GM12878 (cell line): ENCODE data around the gene GRAMD1A. TPM values are rescaled to one million over a fixed set of nuclear protein-coding genes. Genes with fewer than 3 reads are reported as not detected.

Experiments
- ATAC-seq: fragments of 200-7000 bp; cut with Tn5 transposase; 3 replicates; pipeline ENCODE4 v1.9.1; 2020; ENCODE audit warnings: mild to moderate bottlenecking, moderate library complexity
- BruUV-seq: library from RNA; stranded (reverse); fragments of 400-500 nt; replicated peaks from 2 replicates; lab custom pipeline; 2021; lab: Mats Ljungman, UMichigan
- CTCF ChIA-PET: fragments of 300-600 bp; sonication (Branson Sonifier 250); formaldehyde crosslinking; extraction: SDS; loops from one replicate; lab custom pipeline; 2021; ENCODE audit warnings: inconsistent platforms; lab: Yijun Ruan, JAX
- POLR2A ChIA-PET: fragments of 350-600 bp; formaldehyde crosslinking; extraction: SDS; loops from one replicate; lab custom pipeline; 2021; ENCODE audit warnings: inconsistent platforms; lab: Charles Lee
- RAD21 ChIA-PET: fragments of 300-600 bp; sonication (Branson Sonifier 250); formaldehyde crosslinking; loops from one replicate; lab custom pipeline; 2023; ENCODE audit warnings: antibody characterized with exemption; ENCODE audit not compliant: unreplicated experiment; lab: Charles Lee
- SMC1A ChIA-PET: fragments of 300-600 bp; sonication (Branson Sonifier 250); formaldehyde crosslinking; loops from one replicate; lab custom pipeline; 2023; ENCODE audit not compliant: unreplicated experiment, uncharacterized antibody; lab: Charles Lee
- DNase-seq: peaks from one replicate; pipeline ENCODE4 v3.0.0-alpha.2; 2011; ENCODE audit warnings: low read depth, low spot score
- FAIRE-seq: peaks from 3 replicates; lab custom pipeline; 2011; peaks lifted over from hg19 to GRCh38; lab: Jason Lieb, UNC
- H2AFZ ChIP-seq: 2 replicates; pipeline ENCODE4 v1.6.0; 2011; ENCODE audit warnings: low read depth, low read length, control low read depth; ENCODE audit not compliant: control insufficient read depth
- H3K27ac ChIP-seq: 2 replicates; pipeline ENCODE4 v1.5.1; 2011; ENCODE audit warnings: control low read depth; ENCODE audit not compliant: control insufficient read depth, insufficient read depth
- H3K27me3 ChIP-seq, 2 experiments: replicated peaks in 1 of 2; 2 replicates each; pipeline versions ENCODE4 v1.6.0 to v1.6.1; 2011; ENCODE audit warnings: low read length in 1 of 2; ENCODE audit not compliant: control insufficient read depth in 2 of 2, insufficient read depth in 2 of 2
- H3K36me3 ChIP-seq, 2 experiments: 2 replicates each; pipeline ENCODE4 v1.5.1; 2011; ENCODE audit warnings: low read length in 1 of 2; ENCODE audit not compliant: control insufficient read depth in 2 of 2, insufficient read depth in 2 of 2
- H3K4me1 ChIP-seq: 2 replicates; pipeline ENCODE4 v1.6.1; 2011; ENCODE audit warnings: mild to moderate bottlenecking, low read length, moderate library complexity, mixed read lengths; ENCODE audit not compliant: control insufficient read depth, insufficient read depth
- H3K4me2 ChIP-seq: 2 replicates; pipeline ENCODE4 v1.6.0; 2011; ENCODE audit warnings: control low read depth; ENCODE audit not compliant: control insufficient read depth, insufficient read depth
- H3K4me3 ChIP-seq: fragments of 200-600 bp; sonication (generic); 2 replicates; pipeline ENCODE4 v1.5.1; 2016
- H3K79me2 ChIP-seq: 2 replicates; pipeline ENCODE4 v1.6.0; 2011; ENCODE audit warnings: low read length; ENCODE audit not compliant: control insufficient read depth, insufficient read depth
- H3K9ac ChIP-seq: 2 replicates; pipeline ENCODE4 v1.8.0; 2011; ENCODE audit warnings: low read length, control low read depth, mixed read lengths; ENCODE audit not compliant: control insufficient read depth, insufficient read depth
- H3K9me3 ChIP-seq: replicated peaks from 3 replicates; pipeline ENCODE4 v1.5.1; 2011; ENCODE audit warnings: mild to moderate bottlenecking, low read length; ENCODE audit not compliant: control insufficient read depth, insufficient read depth
- H4K20me1 ChIP-seq: 2 replicates; pipeline ENCODE4 v1.6.0; 2011; ENCODE audit not compliant: control insufficient read depth, insufficient read depth
- NFIC ChIP-seq: IDR thresholded peaks from 2 replicates; pipeline ENCODE4 v1.6.1; 2012; ENCODE audit warnings: low read depth, mild to moderate bottlenecking, inconsistent platforms, low read length, moderate library complexity
- POU2F2 ChIP-seq: IDR thresholded peaks from 3 replicates; pipeline ENCODE4 v1.6.1; 2011; ENCODE audit warnings: low read depth, mild to moderate bottlenecking, low read length, borderline replicate concordance
- SIX5 ChIP-seq: IDR thresholded peaks from 2 replicates; pipeline ENCODE4 v1.6.1; 2011; ENCODE audit warnings: mild to moderate bottlenecking, low read depth, low read length, moderate library complexity; ENCODE audit not compliant: severe bottlenecking
- ZZZ3 ChIP-seq: IDR thresholded peaks from 2 replicates; pipeline ENCODE4 v1.6.1; 2011; ENCODE audit warnings: low read depth; ENCODE audit not compliant: control insufficient read depth, insufficient read length
- WGBS: methylation state at CpG from one replicate; pipeline ENCODE4 v1.1.6; 2016; ENCODE audit warnings: low lambda C conversion rate; ENCODE audit not compliant: insufficient replicate concordance, insufficient coverage; ENCODE audit errors: missing lambda C conversion rate; 5-methylcytosine and 5-hydroxymethylcytosine counted together
- in situ Hi-C: fragments of 300-500 bp; cut with MboI; formaldehyde crosslinking; loops from 9 replicates; pipeline ENCODE4 v1.14.3; 2018; ENCODE audit warnings: mixed read lengths
- intact Hi-C: fragments of 100-400 bp; cut with micrococcal nuclease; formaldehyde crosslinking; loops from one replicate; pipeline ENCODE4 v1.14.2; 2022; ENCODE audit not compliant: unreplicated experiment
- polyA plus RNA-seq, 11 experiments: library from polyadenylated mRNA; depleted of rRNA in 4 of 11; unstranded in 6 of 11; stranded (reverse) in 5 of 11; fragments of >200 nt; fragmentation: Nextera tagmentation in 4 of 11; fragmentation: Illumina TruSeq in 1 of 11; extraction: Ambion mirVana in 4 of 11; extraction: Trizol in 1 of 11; gene quantifications; 1 replicate in 1 of 11; 2 replicates in 10 of 11; pipeline versions ENCODE4 v1.2.1 to v1.2.3, GENCODE V29; 2011 to 2016; ENCODE audit warnings: inconsistent platforms in 2 of 11, missing spikeins in 2 of 11, low read depth in 1 of 11
- total RNA-seq, 4 experiments: library from RNA; depleted of rRNA in 3 of 4; stranded (reverse); fragments of >200 nt in 3 of 4; fragmentation: Illumina TruSeq in 1 of 4; extraction: Trizol in 1 of 4; gene quantifications; 2 replicates each; pipeline versions ENCODE4 v1.2.1 to v1.2.3, GENCODE V29; 2013 to 2021
- TF ChIP-seq, protein P1 (sequence below): fragments of 450-650 bp; IDR thresholded peaks from 2 replicates; pipeline ENCODE4 v1.6.1; 2017; ENCODE audit warnings: mild to moderate bottlenecking, moderate library complexity
- TF ChIP-seq, protein P2 (sequence below): IDR thresholded peaks from 2 replicates; pipeline ENCODE4 v1.6.1; 2012; ENCODE audit warnings: low read depth, low read length, improper control_type of control experiment
- TF ChIP-seq, protein P3 (sequence below): fragments of 450-650 bp; IDR thresholded peaks from 2 replicates; pipeline ENCODE4 v1.6.1; 2017; ENCODE audit warnings: antibody characterized with exemption, mild to moderate bottlenecking, moderate library complexity

Gene GRAMD1A
- total and polyA plus RNA-seq, 10 of the 15 experiments (the other 5 are each of a cell fraction or from before 2014, with no cell fraction given): 0.79 to 73.6 (median 35.3) TPM

DNA sequence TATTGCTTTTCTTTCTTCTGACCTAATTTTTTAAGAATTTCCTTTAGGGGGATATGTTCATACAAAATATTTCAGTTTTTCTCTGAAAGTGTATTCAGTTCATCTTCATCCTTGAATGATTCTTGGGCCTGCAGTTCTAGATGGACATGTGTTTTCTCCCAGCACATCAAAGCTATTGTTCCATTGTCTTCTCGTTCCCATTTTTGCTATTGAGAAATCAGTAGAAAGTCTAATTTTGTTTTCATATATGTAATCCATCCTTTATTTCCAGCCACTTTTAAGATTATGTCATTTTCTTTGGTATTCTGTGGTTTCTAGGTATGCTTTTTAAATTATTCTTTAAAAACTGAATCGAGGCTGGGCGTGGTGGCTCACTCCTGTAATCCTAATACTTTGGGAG is 15.8 kb upstream of the GRAMD1A start:
- ChIA-PET CTCF (interaction anchor here (0.8 to 1.3 kb wide), 3 partner anchors 11 to 60 kb away, joined by 3 to 5 read pairs (median 4); no protein-coding TSS in a partner anchor), POLR2A (no interaction called here), SMC1A (interaction anchor here (0.6 to 1.4 kb wide), 3 partner anchors 17 to 28 kb away, joined by 3 to 5 read pairs (median 4); no protein-coding TSS in a partner anchor), RAD21 (no interaction called here)
- FAIRE-seq: no peak
- DNase-seq: no peak
- H3K4me3 ChIP-seq: no peak overlapping the region
- H3K79me2 ChIP-seq: no peaks in the 10 kb centered on the region
- TF ChIP-seq, protein P1, sequence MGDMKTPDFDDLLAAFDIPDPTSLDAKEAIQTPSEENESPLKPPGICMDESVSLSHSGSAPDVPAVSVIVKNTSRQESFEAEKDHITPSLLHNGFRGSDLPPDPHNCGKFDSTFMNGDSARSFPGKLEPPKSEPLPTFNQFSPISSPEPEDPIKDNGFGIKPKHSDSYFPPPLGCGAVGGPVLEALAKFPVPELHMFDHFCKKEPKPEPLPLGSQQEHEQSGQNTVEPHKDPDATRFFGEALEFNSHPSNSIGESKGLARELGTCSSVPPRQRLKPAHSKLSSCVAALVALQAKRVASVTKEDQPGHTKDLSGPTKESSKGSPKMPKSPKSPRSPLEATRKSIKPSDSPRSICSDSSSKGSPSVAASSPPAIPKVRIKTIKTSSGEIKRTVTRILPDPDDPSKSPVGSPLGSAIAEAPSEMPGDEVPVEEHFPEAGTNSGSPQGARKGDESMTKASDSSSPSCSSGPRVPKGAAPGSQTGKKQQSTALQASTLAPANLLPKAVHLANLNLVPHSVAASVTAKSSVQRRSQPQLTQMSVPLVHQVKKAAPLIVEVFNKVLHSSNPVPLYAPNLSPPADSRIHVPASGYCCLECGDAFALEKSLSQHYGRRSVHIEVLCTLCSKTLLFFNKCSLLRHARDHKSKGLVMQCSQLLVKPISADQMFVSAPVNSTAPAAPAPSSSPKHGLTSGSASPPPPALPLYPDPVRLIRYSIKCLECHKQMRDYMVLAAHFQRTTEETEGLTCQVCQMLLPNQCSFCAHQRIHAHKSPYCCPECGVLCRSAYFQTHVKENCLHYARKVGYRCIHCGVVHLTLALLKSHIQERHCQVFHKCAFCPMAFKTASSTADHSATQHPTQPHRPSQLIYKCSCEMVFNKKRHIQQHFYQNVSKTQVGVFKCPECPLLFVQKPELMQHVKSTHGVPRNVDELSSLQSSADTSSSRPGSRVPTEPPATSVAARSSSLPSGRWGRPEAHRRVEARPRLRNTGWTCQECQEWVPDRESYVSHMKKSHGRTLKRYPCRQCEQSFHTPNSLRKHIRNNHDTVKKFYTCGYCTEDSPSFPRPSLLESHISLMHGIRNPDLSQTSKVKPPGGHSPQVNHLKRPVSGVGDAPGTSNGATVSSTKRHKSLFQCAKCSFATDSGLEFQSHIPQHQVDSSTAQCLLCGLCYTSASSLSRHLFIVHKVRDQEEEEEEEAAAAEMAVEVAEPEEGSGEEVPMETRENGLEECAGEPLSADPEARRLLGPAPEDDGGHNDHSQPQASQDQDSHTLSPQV: no peak
- TF ChIP-seq, protein P2, sequence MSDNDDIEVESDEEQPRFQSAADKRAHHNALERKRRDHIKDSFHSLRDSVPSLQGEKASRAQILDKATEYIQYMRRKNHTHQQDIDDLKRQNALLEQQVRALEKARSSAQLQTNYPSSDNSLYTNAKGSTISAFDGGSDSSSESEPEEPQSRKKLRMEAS: no peak
- TF ChIP-seq ZZZ3: no peak
- TF ChIP-seq, protein P3, sequence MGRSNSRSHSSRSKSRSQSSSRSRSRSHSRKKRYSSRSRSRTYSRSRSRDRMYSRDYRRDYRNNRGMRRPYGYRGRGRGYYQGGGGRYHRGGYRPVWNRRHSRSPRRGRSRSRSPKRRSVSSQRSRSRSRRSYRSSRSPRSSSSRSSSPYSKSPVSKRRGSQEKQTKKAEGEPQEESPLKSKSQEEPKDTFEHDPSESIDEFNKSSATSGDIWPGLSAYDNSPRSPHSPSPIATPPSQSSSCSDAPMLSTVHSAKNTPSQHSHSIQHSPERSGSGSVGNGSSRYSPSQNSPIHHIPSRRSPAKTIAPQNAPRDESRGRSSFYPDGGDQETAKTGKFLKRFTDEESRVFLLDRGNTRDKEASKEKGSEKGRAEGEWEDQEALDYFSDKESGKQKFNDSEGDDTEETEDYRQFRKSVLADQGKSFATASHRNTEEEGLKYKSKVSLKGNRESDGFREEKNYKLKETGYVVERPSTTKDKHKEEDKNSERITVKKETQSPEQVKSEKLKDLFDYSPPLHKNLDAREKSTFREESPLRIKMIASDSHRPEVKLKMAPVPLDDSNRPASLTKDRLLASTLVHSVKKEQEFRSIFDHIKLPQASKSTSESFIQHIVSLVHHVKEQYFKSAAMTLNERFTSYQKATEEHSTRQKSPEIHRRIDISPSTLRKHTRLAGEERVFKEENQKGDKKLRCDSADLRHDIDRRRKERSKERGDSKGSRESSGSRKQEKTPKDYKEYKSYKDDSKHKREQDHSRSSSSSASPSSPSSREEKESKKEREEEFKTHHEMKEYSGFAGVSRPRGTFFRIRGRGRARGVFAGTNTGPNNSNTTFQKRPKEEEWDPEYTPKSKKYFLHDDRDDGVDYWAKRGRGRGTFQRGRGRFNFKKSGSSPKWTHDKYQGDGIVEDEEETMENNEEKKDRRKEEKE: no peak
- no peak for TF ChIP-seq NFIC
- TF ChIP-seq POU2F2: no peak
- TF ChIP-seq SIX5: no peak
- intact Hi-C loops: no loop called here
- WGBS: 25% methylated on average over 3 of the region's 3 CpGs
- no peak for ATAC-seq
- no peaks in the 10 kb centered on the region for H3K27me3 ChIP-seq
- H3K9me3 ChIP-seq: no peaks in the 10 kb centered on the region
- in situ Hi-C loops: no loop called here
- no peaks in the 10 kb centered on the region for H4K20me1 ChIP-seq
- no peak overlapping the region for H3K9ac ChIP-seq
- no peak overlapping the region for H2AFZ ChIP-seq
- no peak overlapping the region for H3K27ac ChIP-seq
- H3K4me2 ChIP-seq: no peak overlapping the region
- H3K36me3 ChIP-seq: no peaks in the 10 kb centered on the region
- no peaks in the 10 kb centered on the region for H3K4me1 ChIP-seq
- no TSS peak for BruUV-seq
